ENCODE results near the gene TREH. TPM values are rescaled to one million over a fixed set of nuclear protein-coding genes. Genes with fewer than 3 reads are reported as not detected.

The TREH gene
- total RNA-seq, 1 experiment from 2014 or later = 0.15 TPM

GRCh38 chr11:118645066-118645715 lies 34.3 kb downstream of the TREH start:
- no peak overlapping the region for H3K27ac ChIP-seq (ENCODE audit: low read depth, low read length)
- ChIA-PET RAD21 (ENCODE audit: low non-redundant PET in 1 of 2, low total read pairs in 2 of 2, uncharacterized antibody in 2 of 2, unreplicated experiment in 2 of 2) (no interaction called here), POLR2A (no interaction called here), CTCF (no interaction called here)
- H3K4me2 ChIP-seq (ENCODE audit: low read length) = no peak overlapping the region
- TF ChIP-seq SP1 (IDR thresholded peaks at IDR 0.05; ENCODE audit: low read depth) = no peak
- TF ChIP-seq EGR1 (IDR thresholded peaks at IDR 0.05; ENCODE audit: low read depth) = no peak
- TF ChIP-seq YY1 (IDR thresholded peaks at IDR 0.05; ENCODE audit: extremely low read depth, insufficient replicate concordance, low read depth, low read length) = no peak
- TF ChIP-seq SRF (IDR thresholded peaks at IDR 0.05; ENCODE audit: low read depth) = no peak
- no peak for TF ChIP-seq CTCF (IDR thresholded peaks at IDR 0.05 in 2 of 3, conservative IDR thresholded peaks at IDR 0.05 in 1 of 3; ENCODE audit: borderline replicate concordance in 1 of 3, insufficient read depth in 1 of 3, low read depth in 2 of 3, low read length in 2 of 3)
- TF ChIP-seq ZNF274 (IDR thresholded peaks at IDR 0.05; ENCODE audit: low read depth, low read length) = no peak
- TF ChIP-seq ATF3 (IDR thresholded peaks at IDR 0.05) = no peak
- no peak for TF ChIP-seq TCF7L2 (IDR thresholded peaks at IDR 0.05; ENCODE audit: borderline replicate concordance, extremely low read depth, insufficient read depth, insufficient read length)
- no peak for TF ChIP-seq SIN3A (IDR thresholded peaks at IDR 0.05; ENCODE audit: low read depth)
- no peak for TF ChIP-seq CEBPB (IDR thresholded peaks at IDR 0.05; ENCODE audit: low read depth)
- TF ChIP-seq MAX (IDR thresholded peaks at IDR 0.05) = no peak
- TF ChIP-seq JUND (IDR thresholded peaks at IDR 0.05) = no peak
- TF ChIP-seq POLR2AphosphoS5 (IDR thresholded peaks at IDR 0.05; ENCODE audit: low read depth, low read length) = no peak
- TF ChIP-seq EZH2phosphoT487 (IDR thresholded peaks at IDR 0.05; ENCODE audit: borderline replicate concordance) = no peak
- no peak for TF ChIP-seq EZH2 (IDR thresholded peaks at IDR 0.05)
- no peak for TF ChIP-seq ELF1 (IDR thresholded peaks at IDR 0.05; ENCODE audit: borderline replicate concordance, low read depth)
- TF ChIP-seq FOSL1 (IDR thresholded peaks at IDR 0.05; ENCODE audit: low read depth) = no peak
- TF ChIP-seq ZBTB33 (IDR thresholded peaks at IDR 0.05; ENCODE audit: extremely low read depth, insufficient replicate concordance, low read length) = no peak
- TF ChIP-seq REST (IDR thresholded peaks at IDR 0.05; ENCODE audit: low read depth) = no peak
- no peaks in the 10 kb centered on the region for H3K79me2 ChIP-seq (ENCODE audit: insufficient read depth, low read length)
- no peak overlapping the region for H3K4me3 ChIP-seq (replicated peaks in 1 of 2; ENCODE audit: low read depth in 1 of 2, low read length in 2 of 2)
- peaks cover 8 to 11% of the 10 kb centered on the region in 2 experiments; a peak in 3 of 4 replicates for H3K36me3 ChIP-seq (ENCODE audit: control insufficient read depth in 1 of 2, insufficient read depth in 2 of 2, low read length in 2 of 2)
- H3K9ac ChIP-seq (ENCODE audit: low read length) = no peak overlapping the region
- ATAC-seq (no peak), DNase-seq (ENCODE audit: low read depth, low spot score) (no peak)
- H3K4me1 ChIP-seq (ENCODE audit: control insufficient read depth in 1 of 2, insufficient read depth in 2 of 2, low read length in 2 of 2) = peaks cover 0 to 8% of the 10 kb centered on the region in 2 experiments; a peak in 1 of 4 replicates
- no peak overlapping the region for H2AFZ ChIP-seq (ENCODE audit: low read depth, low read length, poor library complexity, severe bottlenecking)
- BruUV-seq (replicated peaks) = no TSS peak
- H3K27me3 ChIP-seq (ENCODE audit: insufficient read depth, low read length) = no peaks in the 10 kb centered on the region
- intact Hi-C loops (cut with micrococcal nuclease) = no loop called here
- H3K9me3 ChIP-seq (ENCODE audit: control insufficient read depth in 1 of 2, insufficient read depth in 1 of 2, low read depth in 1 of 2, low read length in 2 of 2) = no peaks in the 10 kb centered on the region
- H3K9me2 ChIP-seq (ENCODE audit: insufficient read depth) = no peaks in the 10 kb centered on the region
- H4K20me1 ChIP-seq (ENCODE audit: insufficient read depth) = no peaks in the 10 kb centered on the region
